CD14-positive monocyte (primary cell): ENCODE results near the gene CACNA2D2. TPM values are rescaled to one million over a fixed set of nuclear protein-coding genes. Genes with fewer than 3 reads are reported as not detected.

ENCODE experiments used
- DNase-seq, 3 donors: peaks; one replicate each; pipeline ENCODE4 v3.0.0-alpha.2; 2011 to 2022
- H2AFZ ChIP-seq: 2 replicates; pipeline ENCODE4 v1.6.0; 2012; ENCODE audit warnings: mild to moderate bottlenecking, low read depth, low read length, inconsistent platforms; ENCODE audit not compliant: insufficient read depth, poor library complexity, severe bottlenecking
- H3K27ac ChIP-seq, 2 donors: 1 replicate in 1 of 2; 2 replicates in 1 of 2; pipeline ENCODE4 v1.5.1; 2012 to 2013; ENCODE audit warnings: low read length in 2 of 2, control low read depth in 1 of 2, inconsistent platforms in 1 of 2, low read depth in 1 of 2, mild to moderate bottlenecking in 1 of 2
- H3K27me3 ChIP-seq, 2 donors: one replicate each; pipeline versions ENCODE4 v1.6.0 to v1.6.1; 2011 to 2013; ENCODE audit warnings: low read length in 2 of 2; ENCODE audit not compliant: control insufficient read depth in 2 of 2, insufficient read depth in 2 of 2
- H3K36me3 ChIP-seq, 2 donors: replicated peaks in 1 of 2; 1 replicate in 1 of 2; 2 replicates in 1 of 2; pipeline versions ENCODE4 v1.5.1 to v1.6.1; 2012 to 2013; ENCODE audit warnings: low read length in 2 of 2, control low read depth in 1 of 2, inconsistent platforms in 1 of 2, mild to moderate bottlenecking in 1 of 2; ENCODE audit not compliant: insufficient read depth in 2 of 2, control insufficient read depth in 1 of 2
- H3K4me1 ChIP-seq, 2 donors: 1 replicate in 1 of 2; 2 replicates in 1 of 2; pipeline versions ENCODE4 v1.5.1 to v1.6.1; 2012 to 2013; ENCODE audit warnings: low read length in 2 of 2, control low read depth in 1 of 2, inconsistent platforms in 1 of 2, mild to moderate bottlenecking in 1 of 2, moderate library complexity in 1 of 2; ENCODE audit not compliant: insufficient read depth in 2 of 2, control insufficient read depth in 1 of 2
- H3K4me2 ChIP-seq: replicated peaks from 2 replicates; pipeline ENCODE3; 2012; ENCODE audit warnings: low read length, moderate library complexity, mild to moderate bottlenecking; ENCODE audit not compliant: poor library complexity, severe bottlenecking; ENCODE audit errors: extremely low read depth
- H3K4me3 ChIP-seq, 3 experiments: fragments of 200-600 bp in 1 of 3; sonication (generic) in 1 of 3; replicated peaks in 1 of 3; 1 replicate in 2 of 3; 2 replicates in 1 of 3; pipeline ENCODE4 v1.5.1; 2011 to 2013; ENCODE audit warnings: low read length in 3 of 3, mild to moderate bottlenecking in 3 of 3, control low read depth in 2 of 3, low read depth in 2 of 3, inconsistent platforms in 1 of 3, moderate library complexity in 1 of 3
- H3K79me2 ChIP-seq: 2 replicates; pipeline ENCODE4 v1.6.0; 2012; ENCODE audit warnings: mild to moderate bottlenecking, control low read depth, inconsistent platforms, low read length, moderate library complexity; ENCODE audit not compliant: insufficient read depth
- H3K9ac ChIP-seq: 2 replicates; pipeline ENCODE4 v1.6.0; 2017; ENCODE audit warnings: low read length, mild to moderate bottlenecking; ENCODE audit not compliant: insufficient read depth, poor library complexity, severe bottlenecking
- H3K9me3 ChIP-seq, 2 donors: replicated peaks in 1 of 2; 1 replicate in 1 of 2; 2 replicates in 1 of 2; pipeline versions ENCODE4 v1.5.1 to v1.6.1; 2012 to 2013; ENCODE audit warnings: low read length in 2 of 2, control low read depth in 1 of 2; ENCODE audit not compliant: control insufficient read depth in 1 of 2, insufficient read depth in 1 of 2
- H4K20me1 ChIP-seq: 2 replicates; pipeline ENCODE4 v1.6.0; 2012; ENCODE audit warnings: mild to moderate bottlenecking, low read length, control low read depth, moderate library complexity; ENCODE audit not compliant: insufficient read depth
- H3K27ac Mint-ChIP-seq, 7 donors: one replicate each; pipeline ENCODE4 v1.8.0; 2020; ENCODE audit warnings: mild to moderate bottlenecking in 7 of 7, mixed read lengths in 7 of 7, moderate library complexity in 6 of 7, inconsistent platforms in 2 of 7
- H3K27me3 Mint-ChIP-seq, 3 donors: one replicate each; pipeline ENCODE4 v1.8.0; 2021 to 2022; ENCODE audit warnings: low read depth in 3 of 3, mild to moderate bottlenecking in 3 of 3, mixed read lengths in 3 of 3, moderate library complexity in 3 of 3, inconsistent platforms in 1 of 3
- H3K36me3 Mint-ChIP-seq, 2 donors: one replicate each; pipeline ENCODE4 v1.8.0; 2020; ENCODE audit warnings: mixed read lengths in 2 of 2, inconsistent platforms in 1 of 2, mild to moderate bottlenecking in 1 of 2
- H3K4me1 Mint-ChIP-seq: one replicate; pipeline ENCODE4 v1.8.0; 2020; ENCODE audit warnings: mild to moderate bottlenecking, mixed read lengths
- H3K4me3 Mint-ChIP-seq, 2 donors: one replicate each; pipeline ENCODE4 v1.8.0; 2020; ENCODE audit warnings: mild to moderate bottlenecking in 2 of 2, mixed read lengths in 2 of 2, moderate library complexity in 1 of 2
- H3K9me3 Mint-ChIP-seq, 7 donors: one replicate each; pipeline ENCODE4 v1.8.0; 2020 to 2022; ENCODE audit warnings: mixed read lengths in 7 of 7, mild to moderate bottlenecking in 6 of 7, moderate library complexity in 6 of 7, inconsistent platforms in 2 of 7
- CTCF ChIP-seq: fragments of 200-600 bp; IDR thresholded peaks from one replicate; pipeline ENCODE4 v1.8.0; 2022; ENCODE audit warnings: antibody characterized with exemption, mild to moderate bottlenecking
- WGBS: methylation state at CpG from one replicate; pipeline ENCODE4 v1.1.5; 2013; ENCODE audit warnings: missing lambda C conversion rate; ENCODE audit not compliant: insufficient coverage; 5-methylcytosine and 5-hydroxymethylcytosine counted together
- intact Hi-C, 2 donors: fragments of 100-400 bp; cut with micrococcal nuclease; formaldehyde crosslinking; loops; one replicate each; pipeline versions ENCODE4 v1.15.0 to v1.15.1; 2023
- polyA plus RNA-seq, 3 donors: library from polyadenylated mRNA; depleted of rRNA in 1 of 3; unstranded in 2 of 3; stranded (reverse) in 1 of 3; fragments of 300-500 nt in 2 of 3; fragments of >200 nt in 1 of 3; fragmentation: Illumina TruSeq in 2 of 3; gene quantifications; 1 replicate in 2 of 3; 2 replicates in 1 of 3; pipeline ENCODE4 v1.2.3, GENCODE V29; 2012 to 2021

CACNA2D2 gene
- polyA plus RNA-seq, 3 donors: 0.09 to 0.16 TPM; not detected in 1

- Histone ChIP-seq H3K4me1 (peaks cover 59 to 84% of the 10 kb centered on the region in 2 donors), H3K9ac (peak overlapping the region; percentile 94), H4K20me1 (peaks cover 26% of the 10 kb centered on the region), H3K27ac (peak overlapping the region; percentile 91 to 98), H2AFZ (peak overlapping the region; percentile 77), H3K27me3 (no peaks in the 10 kb centered on the region), H3K4me3 (peak overlapping the region; percentile 50 to 94 (median 83)), H3K79me2 (peaks cover 75% of the 10 kb centered on the region), H3K9me3 (no peaks in the 10 kb centered on the region), H3K36me3 (peaks cover 9 to 17% of the 10 kb centered on the region in 2 donors), H3K4me2 (peak overlapping the region; percentile 95)
- Mint-ChIP-seq H3K27ac (peak overlapping the region; percentile 92 to 99 (median 96)), H3K27me3 (no peaks in the 10 kb centered on the region), H3K4me1 (peaks cover 66% of the 10 kb centered on the region), H3K9me3 (no peaks in the 10 kb centered on the region), H3K4me3 (peak overlapping the region; percentile 79 to 96), H3K36me3 (peaks cover 15 to 26% of the 10 kb centered on the region in 2 donors)
- intact Hi-C loops: loop anchor here (5.0 kb wide), 1 partner anchor 42 kb away; the partner anchor contains the start of genes HYAL3 (in 2 of the 2) and NAA80 (in 2 of the 2)
- DNase-seq: no peak
- TF ChIP-seq CTCF: no peak
- 33% methylated on average over 9 of the region's 14 CpGs for WGBS
Measured at GRCh38 chr3:50339485-50340146, 163.8 kb downstream of the CACNA2D2 start.

- Histone ChIP-seq H4K20me1 (peaks cover 33% of the 10 kb centered on the region), H3K27ac (peak overlapping the region; percentile 91 to 98), H3K9me3 (no peaks in the 10 kb centered on the region), H3K4me3 (peak overlapping the region; percentile 50 to 94 (median 83)), H3K79me2 (peaks cover 82% of the 10 kb centered on the region), H2AFZ (peak overlapping the region; percentile 75), H3K4me1 (peaks cover 66 to 88% of the 10 kb centered on the region in 2 donors), H3K27me3 (no peaks in the 10 kb centered on the region), H3K36me3 (peaks cover 15 to 23% of the 10 kb centered on the region in 2 donors), H3K4me2 (peak overlapping the region; percentile 95), H3K9ac (peak overlapping the region; percentile 94)
- Mint-ChIP-seq H3K36me3 (peaks cover 17 to 31% of the 10 kb centered on the region in 2 donors), H3K27ac (peak overlapping the region; percentile 92 to 99 (median 96)), H3K4me3 (peak overlapping the region; percentile 79 to 96), H3K27me3 (no peaks in the 10 kb centered on the region), H3K4me1 (peaks cover 70% of the 10 kb centered on the region), H3K9me3 (no peaks in the 10 kb centered on the region)
- 0% methylated on average over 5 of the region's 5 CpGs for WGBS
- intact Hi-C loops: loop anchor here (5.0 kb wide), 1 partner anchor 42 kb away; the partner anchor contains the start of genes HYAL3 (in 2 of the 2) and NAA80 (in 2 of the 2)
- TF ChIP-seq CTCF: no peak
- peak; percentile 46 to 66 (median 58) for DNase-seq
Measured at GRCh38 chr3:50338965-50339364, 164.5 kb downstream of the CACNA2D2 start.
